Smooth muscle cell (in vitro differentiated cells): ENCODE measurements around the gene HDDC3. TPM values are rescaled to one million over a fixed set of nuclear protein-coding genes. Genes with fewer than 3 reads are reported as not detected.

Experiments used
- DNase-seq: peaks from one replicate; lab custom pipeline; 2025; ENCODE audit not compliant: unreplicated experiment; lab: John Stamatoyannopoulos, UW
- H2AFZ ChIP-seq: fragments of 200-600 bp; sonication (generic); 2 replicates; pipeline ENCODE4 v1.6.0; 2016; ENCODE audit warnings: antibody characterized with exemption, low read depth, mild to moderate bottlenecking
- H3F3A ChIP-seq: fragments of 200-600 bp; sonication (generic); 2 replicates; pipeline ENCODE4 v1.6.0; 2017; ENCODE audit warnings: antibody characterized with exemption, low read depth
- H3K27ac ChIP-seq: fragments of 200-600 bp; sonication (generic); 2 replicates; pipeline ENCODE4 v1.5.1; 2016; ENCODE audit warnings: low read depth, mild to moderate bottlenecking
- H3K27me3 ChIP-seq: fragments of 200-600 bp; sonication (generic); 2 replicates; pipeline ENCODE4 v1.6.1; 2016; ENCODE audit warnings: low read depth, mild to moderate bottlenecking
- H3K36me3 ChIP-seq: fragments of 200-600 bp; sonication (generic); 2 replicates; pipeline ENCODE4 v1.5.1; 2016; ENCODE audit warnings: low read depth
- H3K4me1 ChIP-seq: fragments of 200-600 bp; sonication (generic); 2 replicates; pipeline ENCODE4 v1.5.1; 2016; ENCODE audit warnings: low read depth
- H3K4me2 ChIP-seq: fragments of 200-600 bp; sonication (generic); 2 replicates; pipeline ENCODE4 v1.6.0; 2016; ENCODE audit warnings: mild to moderate bottlenecking
- H3K4me3 ChIP-seq: fragments of 200-600 bp; sonication (generic); 2 replicates; pipeline ENCODE4 v1.5.1; 2016; ENCODE audit warnings: mild to moderate bottlenecking
- H3K79me2 ChIP-seq: fragments of 200-600 bp; sonication (generic); 2 replicates; pipeline ENCODE4 v1.6.0; 2016; ENCODE audit warnings: low read depth, mild to moderate bottlenecking
- H3K9ac ChIP-seq: fragments of 200-600 bp; sonication (generic); 2 replicates; pipeline ENCODE4 v1.6.0; 2016; ENCODE audit warnings: low read depth
- H3K9me3 ChIP-seq: fragments of 200-600 bp; sonication (generic); replicated peaks from 2 replicates; pipeline ENCODE4 v1.5.1; 2016; ENCODE audit warnings: low read depth
- H4K20me1 ChIP-seq: fragments of 200-600 bp; sonication (generic); 2 replicates; pipeline ENCODE4 v1.6.0; 2016; ENCODE audit warnings: low read depth
- WGBS: methylation state at CpG from one replicate; pipeline ENCODE4 v1.1.7; 2016; ENCODE audit warnings: low lambda C conversion rate; 5-methylcytosine and 5-hydroxymethylcytosine counted together
- polyA plus RNA-seq: library from polyadenylated mRNA; unstranded; fragments of >200 nt; fragmentation: Nextera tagmentation; extraction: Ambion mirVana; gene quantifications from 2 replicates; pipeline ENCODE4 v1.2.1, GENCODE V29; 2016
- total RNA-seq: library from RNA; depleted of rRNA; stranded (reverse); fragments of >200 nt; gene quantifications from 2 replicates; pipeline ENCODE4 v1.2.3, GENCODE V29; 2014
- TF ChIP-seq, protein P1 (sequence below): fragments of 200-600 bp; sonication (generic); IDR thresholded peaks from 2 replicates; pipeline ENCODE4 v1.5.1; 2017; ENCODE audit warnings: borderline replicate concordance, mild to moderate bottlenecking, antibody characterized with exemption; ENCODE audit not compliant: insufficient read depth, poor library complexity, severe bottlenecking

Gene HDDC3
- total and polyA plus RNA-seq, 2 experiments from 2014 or later = 16.0 to 16.3 TPM

- WGBS = 83% methylated on average over 1 of the region's 1 CpG
- H4K20me1 ChIP-seq = no peaks in the 10 kb centered on the region
- H3K4me2 ChIP-seq = no peak overlapping the region
- H3K27ac ChIP-seq = no peak overlapping the region
- H3K36me3 ChIP-seq = no peaks in the 10 kb centered on the region
- no peaks in the 10 kb centered on the region for H3K27me3 ChIP-seq
- TF ChIP-seq, protein P1, sequence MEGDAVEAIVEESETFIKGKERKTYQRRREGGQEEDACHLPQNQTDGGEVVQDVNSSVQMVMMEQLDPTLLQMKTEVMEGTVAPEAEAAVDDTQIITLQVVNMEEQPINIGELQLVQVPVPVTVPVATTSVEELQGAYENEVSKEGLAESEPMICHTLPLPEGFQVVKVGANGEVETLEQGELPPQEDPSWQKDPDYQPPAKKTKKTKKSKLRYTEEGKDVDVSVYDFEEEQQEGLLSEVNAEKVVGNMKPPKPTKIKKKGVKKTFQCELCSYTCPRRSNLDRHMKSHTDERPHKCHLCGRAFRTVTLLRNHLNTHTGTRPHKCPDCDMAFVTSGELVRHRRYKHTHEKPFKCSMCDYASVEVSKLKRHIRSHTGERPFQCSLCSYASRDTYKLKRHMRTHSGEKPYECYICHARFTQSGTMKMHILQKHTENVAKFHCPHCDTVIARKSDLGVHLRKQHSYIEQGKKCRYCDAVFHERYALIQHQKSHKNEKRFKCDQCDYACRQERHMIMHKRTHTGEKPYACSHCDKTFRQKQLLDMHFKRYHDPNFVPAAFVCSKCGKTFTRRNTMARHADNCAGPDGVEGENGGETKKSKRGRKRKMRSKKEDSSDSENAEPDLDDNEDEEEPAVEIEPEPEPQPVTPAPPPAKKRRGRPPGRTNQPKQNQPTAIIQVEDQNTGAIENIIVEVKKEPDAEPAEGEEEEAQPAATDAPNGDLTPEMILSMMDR = no peak
- no peak for DNase-seq
- no peak overlapping the region for H2AFZ ChIP-seq
- no peaks in the 10 kb centered on the region for H3K4me1 ChIP-seq
- no peaks in the 10 kb centered on the region for H3K9me3 ChIP-seq
- no peak overlapping the region for H3K4me3 ChIP-seq
- no peak overlapping the region for H3K9ac ChIP-seq
- no peaks in the 10 kb centered on the region for H3F3A ChIP-seq
- peaks cover 6% of the 10 kb centered on the region for H3K79me2 ChIP-seq
Observed at GRCh38 chr15:90979582-90979981, 47.2 kb upstream of the HDDC3 start.

DNA sequence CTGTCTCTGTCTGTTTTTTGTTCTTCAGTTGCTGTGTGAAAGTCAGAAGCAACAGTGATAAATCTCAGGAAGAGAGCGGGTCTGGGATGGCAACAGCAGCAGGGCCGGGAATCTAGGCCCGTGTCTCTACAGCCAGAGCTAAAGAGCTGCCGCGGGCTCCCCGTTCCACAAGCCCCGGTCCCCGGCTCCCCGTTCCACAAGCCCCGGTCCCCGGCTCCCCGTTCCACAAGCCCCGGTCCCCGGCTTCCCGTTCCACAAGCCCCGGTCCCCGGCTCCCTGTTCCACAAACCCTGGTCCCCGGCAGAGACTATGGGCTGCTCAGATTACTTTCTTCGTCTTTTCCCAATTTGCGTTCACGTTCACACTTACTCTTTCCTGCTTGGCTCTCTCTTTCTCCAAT is 41.9 kb upstream of the HDDC3 start:
- H3K27ac ChIP-seq = no peak overlapping the region
- H3K9ac ChIP-seq = no peak overlapping the region
- H2AFZ ChIP-seq = no peak overlapping the region
- H3F3A ChIP-seq = no peaks in the 10 kb centered on the region
- no peaks in the 10 kb centered on the region for H3K27me3 ChIP-seq
- no peak overlapping the region for H3K4me3 ChIP-seq
- no peak overlapping the region for H3K4me2 ChIP-seq
- 92% methylated on average over 21 of the region's 21 CpGs for WGBS
- H3K9me3 ChIP-seq = no peaks in the 10 kb centered on the region
- no peaks in the 10 kb centered on the region for H3K36me3 ChIP-seq
- H4K20me1 ChIP-seq = no peaks in the 10 kb centered on the region
- DNase-seq = no peak
- TF ChIP-seq, protein P1 = no peak
- no peaks in the 10 kb centered on the region for H3K4me1 ChIP-seq
- H3K79me2 ChIP-seq = no peaks in the 10 kb centered on the region

DNA sequence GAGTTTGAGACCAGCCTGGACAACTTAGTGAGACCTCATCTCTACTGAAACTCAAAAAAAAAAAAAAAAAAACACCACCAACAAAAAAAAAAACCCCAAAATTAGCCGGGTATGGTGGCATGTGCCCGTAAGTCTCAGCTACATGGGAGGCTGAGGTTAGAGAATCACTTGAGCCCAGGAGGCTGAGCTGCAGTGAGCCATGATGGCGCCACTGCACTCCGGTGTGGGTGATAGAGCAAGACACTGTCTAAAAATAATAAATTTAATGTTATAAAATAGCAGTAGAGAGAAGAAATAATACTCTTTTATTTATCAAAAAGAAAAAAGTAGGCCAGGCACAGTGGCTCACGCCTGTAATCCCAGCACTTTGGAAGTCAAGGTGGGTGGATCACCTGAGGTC is 39.8 kb upstream of the HDDC3 start:
- Histone ChIP-seq H3F3A (no peaks in the 10 kb centered on the region), H3K27ac (no peak overlapping the region), H2AFZ (no peak overlapping the region), H3K4me3 (no peak overlapping the region), H4K20me1 (no peaks in the 10 kb centered on the region), H3K27me3 (no peaks in the 10 kb centered on the region), H3K79me2 (no peaks in the 10 kb centered on the region), H3K9me3 (no peaks in the 10 kb centered on the region), H3K9ac (no peak overlapping the region), H3K36me3 (no peaks in the 10 kb centered on the region), H3K4me2 (no peak overlapping the region), H3K4me1 (no peaks in the 10 kb centered on the region)
- TF ChIP-seq, protein P1 = no peak
- no peak for DNase-seq
- 100% methylated on average over 5 of the region's 5 CpGs for WGBS

- Histone ChIP-seq H3K4me1 (no peaks in the 10 kb centered on the region), H3K27me3 (no peaks in the 10 kb centered on the region), H2AFZ (no peak overlapping the region), H4K20me1 (no peaks in the 10 kb centered on the region), H3K9me3 (no peaks in the 10 kb centered on the region), H3K36me3 (no peaks in the 10 kb centered on the region), H3K27ac (no peak overlapping the region), H3K4me3 (no peak overlapping the region), H3K79me2 (no peaks in the 10 kb centered on the region), H3F3A (no peaks in the 10 kb centered on the region), H3K9ac (no peak overlapping the region), H3K4me2 (no peak overlapping the region)
- no peak for DNase-seq
- TF ChIP-seq, protein P1 = no peak
- 96% methylated on average over 7 of the region's 7 CpGs for WGBS
Observed at GRCh38 chr15:90970274-90970673, 37.9 kb upstream of the HDDC3 start.
